ENCODE measurements around the gene NCAN.
"Not testable (repeated sequence)": the region's sequence is repeated elsewhere in the genome, so short reads cannot be mapped to it uniquely, and the experiment has no call there.

NCAN gene

DNA sequence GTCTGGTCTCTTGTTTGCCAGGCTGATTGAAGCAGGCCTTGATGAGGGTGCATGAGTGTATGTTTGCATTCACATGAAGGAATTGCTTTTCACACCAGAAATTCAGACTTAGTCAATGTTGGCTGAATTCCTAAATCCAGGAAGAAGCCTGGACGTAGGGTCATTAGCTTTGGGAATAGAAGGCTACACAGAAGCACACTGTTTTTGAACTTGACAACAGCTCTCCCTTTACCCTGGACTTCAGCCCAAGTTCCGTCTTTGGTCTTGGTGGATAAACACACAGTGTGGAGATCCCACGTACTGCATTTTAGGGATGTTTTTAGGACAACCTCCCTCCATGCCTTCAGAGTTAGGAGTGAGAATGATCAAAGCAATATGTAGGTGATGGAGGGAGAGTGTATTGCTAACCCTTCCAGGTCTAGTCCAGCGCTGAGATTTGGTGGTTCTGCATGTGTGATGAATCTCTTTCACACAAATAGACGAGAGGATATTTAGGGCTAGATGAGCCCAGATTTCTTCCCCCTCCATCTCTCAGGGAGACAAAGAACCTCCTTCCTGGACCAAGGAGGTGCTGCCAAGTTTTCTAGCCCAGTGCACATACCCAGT, 38.5 kb downstream of the NCAN start:
- H3K36me3 ChIP-seq (ENCODE audit: insufficient read depth, low read length), result no peaks in the 10 kb centered on the region
- no peaks in the 10 kb centered on the region for H3K9me2 ChIP-seq (ENCODE audit: low read depth, low read length)
- H3K4me1 ChIP-seq (ENCODE audit: insufficient read depth, low read length, severe bottlenecking), result no peaks in the 10 kb centered on the region
- H3K9ac ChIP-seq (ENCODE audit: low read length), result no peak overlapping the region
- no peak overlapping the region for H2AFZ ChIP-seq (ENCODE audit: low read length)
- H3K79me2 ChIP-seq (ENCODE audit: insufficient read depth, low read length), result no peaks in the 10 kb centered on the region
- no peaks in the 10 kb centered on the region for H4K20me1 ChIP-seq (ENCODE audit: insufficient read depth, low read length)
- H3K4me3 ChIP-seq (ENCODE audit: low read depth, low read length, poor library complexity, severe bottlenecking), result no peak overlapping the region
- peaks cover 6% of the 10 kb centered on the region; the same call in 1 of the 2 replicates for H3K27me3 ChIP-seq (ENCODE audit: insufficient read depth, low read length)
- no peak for TF ChIP-seq EZH2 (IDR thresholded peaks at IDR 0.05; ENCODE audit: borderline replicate concordance, low read length)
- TF ChIP-seq, protein P1, sequence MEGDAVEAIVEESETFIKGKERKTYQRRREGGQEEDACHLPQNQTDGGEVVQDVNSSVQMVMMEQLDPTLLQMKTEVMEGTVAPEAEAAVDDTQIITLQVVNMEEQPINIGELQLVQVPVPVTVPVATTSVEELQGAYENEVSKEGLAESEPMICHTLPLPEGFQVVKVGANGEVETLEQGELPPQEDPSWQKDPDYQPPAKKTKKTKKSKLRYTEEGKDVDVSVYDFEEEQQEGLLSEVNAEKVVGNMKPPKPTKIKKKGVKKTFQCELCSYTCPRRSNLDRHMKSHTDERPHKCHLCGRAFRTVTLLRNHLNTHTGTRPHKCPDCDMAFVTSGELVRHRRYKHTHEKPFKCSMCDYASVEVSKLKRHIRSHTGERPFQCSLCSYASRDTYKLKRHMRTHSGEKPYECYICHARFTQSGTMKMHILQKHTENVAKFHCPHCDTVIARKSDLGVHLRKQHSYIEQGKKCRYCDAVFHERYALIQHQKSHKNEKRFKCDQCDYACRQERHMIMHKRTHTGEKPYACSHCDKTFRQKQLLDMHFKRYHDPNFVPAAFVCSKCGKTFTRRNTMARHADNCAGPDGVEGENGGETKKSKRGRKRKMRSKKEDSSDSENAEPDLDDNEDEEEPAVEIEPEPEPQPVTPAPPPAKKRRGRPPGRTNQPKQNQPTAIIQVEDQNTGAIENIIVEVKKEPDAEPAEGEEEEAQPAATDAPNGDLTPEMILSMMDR (IDR thresholded peaks at IDR 0.05; ENCODE audit: low read length), result no peak
- H3K27ac ChIP-seq (ENCODE audit: low read depth, low read length, poor library complexity, severe bottlenecking), result no peak overlapping the region
- H3F3A ChIP-seq (ENCODE audit: insufficient read depth, low read length), result no peaks in the 10 kb centered on the region
- no peak overlapping the region for H3K4me2 ChIP-seq (ENCODE audit: low read length)
- no peaks in the 10 kb centered on the region for H3K9me3 ChIP-seq (ENCODE audit: low read length)

DNA sequence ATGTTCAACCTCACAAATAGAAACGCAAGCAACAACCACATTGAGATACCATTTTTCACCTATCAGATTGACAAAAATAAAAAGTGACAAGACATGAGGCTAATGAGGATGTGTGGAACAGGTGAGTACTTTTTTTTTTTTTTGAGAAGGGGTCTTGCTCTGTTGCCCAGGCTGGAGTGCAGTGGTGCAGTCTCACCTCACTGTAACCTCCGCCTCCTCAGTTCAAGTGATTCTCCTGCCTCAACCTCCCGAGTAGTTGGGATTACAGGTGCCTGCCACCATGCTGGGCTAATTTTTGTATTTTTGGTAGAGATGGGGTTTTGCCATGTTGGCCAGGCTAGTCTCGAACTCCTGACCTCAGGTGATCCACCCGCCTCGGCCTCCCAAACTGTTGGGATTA, 41.7 kb downstream of the NCAN start:
- not testable (repeated sequence) for H3K9ac ChIP-seq (ENCODE audit: low read length); H3K4me1 ChIP-seq (ENCODE audit: insufficient read depth, low read length, severe bottlenecking); H3K9me3 ChIP-seq (ENCODE audit: low read length); H3K4me3 ChIP-seq (ENCODE audit: low read depth, low read length, poor library complexity, severe bottlenecking); H3K4me2 ChIP-seq (ENCODE audit: low read length); H3K9me2 ChIP-seq (ENCODE audit: low read depth, low read length); H3K36me3 ChIP-seq (ENCODE audit: insufficient read depth, low read length); H3F3A ChIP-seq (ENCODE audit: insufficient read depth, low read length); H2AFZ ChIP-seq (ENCODE audit: low read length); H4K20me1 ChIP-seq (ENCODE audit: insufficient read depth, low read length); H3K79me2 ChIP-seq (ENCODE audit: insufficient read depth, low read length); H3K27me3 ChIP-seq (ENCODE audit: insufficient read depth, low read length); H3K27ac ChIP-seq (ENCODE audit: low read depth, low read length, poor library complexity, severe bottlenecking)

DNA sequence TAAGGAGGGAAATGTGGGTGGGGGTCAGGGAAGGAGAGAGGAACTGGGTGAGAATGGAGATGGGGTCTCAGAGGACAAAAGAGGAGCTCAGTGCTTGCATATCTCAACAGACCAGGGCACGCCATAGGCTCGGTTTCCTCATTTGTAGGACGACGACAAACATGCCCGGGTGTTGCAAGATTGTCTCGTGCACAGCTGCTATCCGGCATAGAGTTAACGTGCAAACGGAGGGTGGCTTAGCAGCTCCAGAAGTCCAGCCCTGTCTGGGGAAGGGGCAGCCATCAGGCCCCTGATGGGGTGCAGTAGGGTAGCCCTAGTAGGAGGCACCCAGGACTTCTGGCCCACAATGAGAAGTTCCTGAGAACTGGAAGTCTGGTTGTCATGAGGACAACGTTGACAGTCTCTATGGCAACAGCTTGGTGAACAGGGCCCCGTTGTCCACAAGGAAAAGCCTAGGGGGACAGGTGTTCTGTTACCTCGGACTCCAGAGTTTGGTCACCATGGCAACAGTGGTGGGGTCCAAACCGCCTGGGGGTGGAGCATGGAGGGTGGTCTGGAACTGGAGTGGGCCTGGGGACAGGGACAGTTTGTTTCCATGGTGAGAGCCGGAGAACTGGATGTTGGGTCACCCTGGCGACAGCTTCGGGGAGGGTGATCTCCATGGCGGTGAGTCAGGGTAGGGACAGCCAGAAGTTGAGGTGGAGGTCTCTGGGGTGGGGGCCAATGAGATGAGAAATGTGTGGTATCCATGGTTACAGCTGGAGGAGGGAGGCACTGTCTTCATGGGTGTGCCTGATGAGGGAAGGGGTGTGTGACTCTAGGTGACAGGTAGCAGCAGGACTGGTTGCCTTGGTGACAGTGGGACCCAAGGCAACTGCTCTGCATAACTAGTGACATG, 44.6 kb downstream of the NCAN start:
- Histone ChIP-seq H3K79me2 (ENCODE audit: insufficient read depth, low read length) (no peaks in the 10 kb centered on the region), H3K4me2 (ENCODE audit: low read length) (no peak overlapping the region), H3K9me2 (ENCODE audit: low read depth, low read length) (no peaks in the 10 kb centered on the region), H2AFZ (ENCODE audit: low read length) (no peak overlapping the region), H3K27me3 (ENCODE audit: insufficient read depth, low read length) (peaks cover 6% of the 10 kb centered on the region), H3K4me1 (ENCODE audit: insufficient read depth, low read length, severe bottlenecking) (peaks cover 4% of the 10 kb centered on the region), H3K27ac (ENCODE audit: low read depth, low read length, poor library complexity, severe bottlenecking) (no peak overlapping the region), H3F3A (ENCODE audit: insufficient read depth, low read length) (no peaks in the 10 kb centered on the region), H3K9ac (ENCODE audit: low read length) (no peak overlapping the region), H3K36me3 (ENCODE audit: insufficient read depth, low read length) (no peaks in the 10 kb centered on the region), H3K9me3 (ENCODE audit: low read length) (no peaks in the 10 kb centered on the region), H3K4me3 (ENCODE audit: low read depth, low read length, poor library complexity, severe bottlenecking) (no peak overlapping the region), H4K20me1 (ENCODE audit: insufficient read depth, low read length) (no peaks in the 10 kb centered on the region)
- TF ChIP-seq, protein P1 (IDR thresholded peaks at IDR 0.05; ENCODE audit: low read length), result no peak
- TF ChIP-seq EZH2 (IDR thresholded peaks at IDR 0.05; ENCODE audit: borderline replicate concordance, low read length), result no peak

Measured in OCI-LY1 (cell line).